Fibroblast of skin of right biceps (primary cell): ENCODE measurements around the gene CLCN2.
A peak's percentile ranks its signal among the peaks of the same experiment; 100 is the strongest.

Experiments
- DNase-seq: peaks from one replicate; pipeline ENCODE4 v3.0.0-alpha.2; 2013

The CLCN2 gene

DNA sequence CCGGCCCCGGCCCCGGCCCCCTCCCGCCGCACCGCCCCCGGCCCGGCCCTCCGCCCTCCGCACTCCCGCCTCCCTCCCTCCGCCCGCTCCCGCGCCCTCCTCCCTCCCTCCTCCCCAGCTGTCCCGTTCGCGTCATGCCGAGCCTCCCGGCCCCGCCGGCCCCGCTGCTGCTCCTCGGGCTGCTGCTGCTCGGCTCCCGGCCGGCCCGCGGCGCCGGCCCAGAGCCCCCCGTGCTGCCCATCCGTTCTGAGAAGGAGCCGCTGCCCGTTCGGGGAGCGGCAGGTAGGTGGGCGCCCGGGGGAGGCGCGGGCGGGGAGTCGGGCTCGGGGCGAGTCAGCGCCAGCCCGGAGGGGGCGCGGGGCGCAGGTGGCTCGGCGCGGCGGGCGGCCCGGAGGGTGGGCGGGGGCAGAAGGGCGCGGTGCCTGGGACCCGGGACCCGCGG, 18.8 kb upstream of the CLCN2 start:
- DNase-seq = peak; percentile 36

DNA sequence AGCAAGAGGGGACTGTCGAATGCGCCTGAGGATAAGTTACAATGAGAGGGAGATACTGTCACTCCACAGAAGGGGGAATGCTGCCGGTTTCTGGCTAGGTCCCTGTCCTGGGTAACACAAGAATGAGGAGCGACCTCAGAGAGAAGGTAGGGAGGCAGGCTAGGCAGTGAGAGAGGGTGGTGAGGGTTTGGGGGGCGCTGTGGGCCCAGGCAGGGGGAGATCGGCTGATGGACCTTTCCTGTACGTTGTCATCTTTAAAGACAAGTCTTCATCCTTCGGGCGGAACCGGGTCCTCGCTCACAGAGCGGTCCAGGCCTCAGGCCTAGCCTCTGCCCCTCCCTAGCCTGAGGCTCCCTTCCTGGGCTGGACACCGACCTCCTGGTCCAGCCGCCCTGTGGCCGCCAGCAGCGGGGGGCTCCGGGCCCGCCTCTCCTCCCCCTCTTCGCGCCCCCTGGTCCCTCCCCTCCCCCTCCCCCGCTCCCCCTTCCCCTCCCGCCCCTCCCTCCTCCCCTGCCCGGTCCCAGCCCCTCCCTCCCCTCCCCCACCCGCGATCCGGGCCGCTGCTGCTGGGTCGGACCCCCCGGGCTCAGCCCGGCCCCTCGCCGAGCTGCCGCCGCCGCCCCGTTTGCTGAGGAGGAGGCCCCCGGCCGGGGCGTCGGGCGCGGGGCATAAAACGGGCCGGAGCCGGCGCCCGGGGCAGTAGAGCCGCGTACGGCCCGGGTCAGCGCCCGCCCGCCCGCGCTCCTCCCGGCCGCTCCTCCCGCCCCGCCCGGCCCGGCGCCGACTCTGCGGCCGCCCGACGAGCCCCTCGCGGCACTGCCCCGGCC, 18.2 kb upstream of the CLCN2 start, which contains the start of gene CHRD:
TSS of gene CHRD (plus strand) at position 697 of the 827 bp plus-strand sequence. CDS start 265 bp downstream, outside the sequence.
- DNase-seq = no peak

DNA sequence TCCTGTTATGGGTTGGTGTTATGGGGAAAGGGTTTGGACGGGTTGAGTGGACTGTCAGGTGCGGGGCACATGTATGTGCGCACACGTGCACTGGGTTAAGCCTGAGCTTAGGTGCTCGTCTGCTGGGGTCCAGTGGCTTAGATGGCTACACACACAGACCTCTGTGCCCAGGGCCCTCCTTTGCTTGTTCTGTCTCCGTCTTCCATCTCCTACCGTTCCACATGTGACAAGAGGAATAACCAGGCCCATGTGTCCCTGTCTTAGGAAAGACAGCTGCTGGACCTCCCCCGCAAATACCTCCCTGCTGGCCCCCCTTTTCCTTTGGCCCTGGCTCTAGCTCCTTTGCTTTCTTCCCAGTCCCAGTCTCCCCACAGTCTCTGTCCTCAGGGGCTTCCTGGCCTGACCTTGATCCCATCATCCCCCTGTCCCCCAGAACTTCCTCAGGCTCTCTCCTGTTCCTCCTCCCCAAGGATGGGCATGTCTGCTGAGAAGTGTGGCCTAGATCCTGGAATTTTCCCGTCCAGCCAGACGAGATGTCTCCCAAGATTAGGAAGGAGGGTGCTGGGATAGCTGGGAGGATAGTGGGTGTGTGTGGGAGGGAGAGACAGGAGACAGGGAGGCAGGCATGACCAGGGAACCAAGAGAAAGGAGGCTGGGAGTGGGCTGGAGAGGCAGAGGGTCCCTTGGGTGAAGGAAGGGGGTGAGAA, 17.4 kb upstream of the CLCN2 start:
- DNase-seq = no peak

DNA sequence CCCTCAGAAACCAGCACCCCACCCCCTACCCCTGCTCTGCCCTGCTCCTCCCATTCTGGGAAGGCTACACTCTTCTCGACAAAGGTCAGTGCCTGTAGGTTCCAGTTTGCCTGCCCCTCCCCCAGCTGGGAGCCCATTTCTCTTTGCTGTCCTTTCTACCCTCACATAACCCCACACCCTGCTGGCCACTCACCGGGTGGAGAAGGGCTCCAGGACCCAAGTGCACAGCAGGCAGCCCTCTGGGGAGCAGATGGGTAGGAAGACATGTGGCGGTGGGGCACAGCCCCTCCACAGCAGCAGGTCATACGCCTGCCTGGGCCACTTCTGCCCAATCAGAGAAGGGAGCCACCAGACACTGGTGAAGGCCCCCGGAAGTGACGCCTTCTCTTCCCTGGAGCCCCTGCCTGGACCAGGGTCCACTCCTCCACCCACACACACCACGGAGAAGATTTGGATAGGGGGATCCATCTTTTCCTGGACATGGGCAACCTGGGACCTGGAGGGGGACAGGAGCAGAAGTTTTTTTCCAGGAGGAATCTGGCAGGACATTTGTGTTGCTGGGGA, 16.6 kb upstream of the CLCN2 start, which contains the start of gene THPO:
TSS of gene THPO (minus strand) at position 326 of the 564 bp plus-strand sequence. CDS start 1,948 bp downstream, outside the sequence.
- DNase-seq = no peak

DNA sequence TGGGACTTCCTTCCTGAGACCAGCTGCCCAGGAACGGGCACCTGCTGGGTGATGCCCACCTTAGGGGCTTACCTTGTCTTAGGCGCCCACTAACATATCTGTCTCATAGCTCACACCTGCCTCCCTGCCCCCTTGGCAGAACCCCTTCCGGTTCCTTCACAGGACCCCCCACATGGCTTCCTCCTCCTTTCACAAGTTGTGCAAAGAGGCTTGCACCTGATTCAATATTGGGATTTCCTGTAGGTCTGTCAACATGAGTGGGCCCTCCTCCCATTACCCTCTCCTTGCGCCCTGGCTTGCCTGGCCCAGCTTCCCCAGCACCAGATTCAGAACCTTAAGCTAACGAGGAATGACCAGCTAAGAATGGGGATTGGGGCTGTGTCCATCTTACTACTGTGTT, 16.0 kb upstream of the CLCN2 start:
- DNase-seq = no peak

DNA sequence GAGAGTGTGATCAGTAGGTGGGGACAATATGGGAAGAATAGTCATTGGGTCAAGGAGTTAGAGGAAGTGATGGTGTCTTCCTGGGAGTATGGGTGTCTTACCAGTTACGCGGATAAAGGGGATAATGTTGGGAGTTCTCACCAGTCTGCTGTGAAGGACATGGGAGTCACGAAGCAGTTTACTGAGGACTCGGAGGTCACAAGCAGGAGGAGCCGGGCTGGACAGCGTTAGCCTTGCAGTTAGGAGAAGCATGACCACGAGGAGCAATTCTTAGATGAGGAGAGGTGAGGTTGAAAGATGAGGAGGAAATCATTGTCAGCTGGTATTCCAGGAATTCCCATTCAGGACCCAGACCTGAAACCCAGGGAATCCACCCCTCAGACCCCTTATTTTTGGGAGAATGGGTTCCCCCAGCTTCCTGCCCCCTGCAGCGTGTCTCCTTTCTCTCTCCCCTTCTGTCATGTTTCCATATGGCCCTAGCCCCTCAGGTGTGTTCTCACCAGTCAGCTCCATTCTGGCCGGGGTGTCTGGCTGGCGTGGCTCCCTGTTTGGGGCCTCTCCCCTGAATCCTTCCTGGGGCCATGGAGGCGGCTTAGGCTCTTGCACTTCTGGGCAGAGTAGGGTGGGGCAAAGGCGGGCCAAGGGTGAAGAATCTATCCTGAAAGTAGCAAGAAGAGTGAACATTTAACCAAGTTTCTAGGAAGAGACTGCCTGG, 14.5 kb upstream of the CLCN2 start:
- no peak for DNase-seq

DNA sequence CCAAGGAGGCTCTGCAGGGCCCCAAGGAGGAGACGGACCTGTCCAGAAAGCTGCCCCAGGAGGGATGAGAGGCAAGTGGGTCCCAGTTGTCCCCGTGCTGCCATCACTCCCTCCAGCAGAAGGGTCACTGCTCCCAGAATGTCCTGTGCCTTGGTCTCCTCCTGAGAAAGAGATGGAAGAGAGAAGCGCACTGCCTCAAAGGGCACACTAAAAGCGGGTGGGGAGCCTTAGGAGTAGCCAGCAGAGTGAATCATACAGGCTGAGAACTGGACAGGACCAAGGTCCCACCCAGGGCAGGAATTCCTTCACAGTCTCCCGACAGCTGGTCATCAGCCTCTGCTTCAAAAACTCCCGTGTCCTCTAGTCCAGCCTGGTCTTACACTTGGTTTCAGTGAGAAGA, 12.0 kb upstream of the CLCN2 start:
- DNase-seq = no peak

DNA sequence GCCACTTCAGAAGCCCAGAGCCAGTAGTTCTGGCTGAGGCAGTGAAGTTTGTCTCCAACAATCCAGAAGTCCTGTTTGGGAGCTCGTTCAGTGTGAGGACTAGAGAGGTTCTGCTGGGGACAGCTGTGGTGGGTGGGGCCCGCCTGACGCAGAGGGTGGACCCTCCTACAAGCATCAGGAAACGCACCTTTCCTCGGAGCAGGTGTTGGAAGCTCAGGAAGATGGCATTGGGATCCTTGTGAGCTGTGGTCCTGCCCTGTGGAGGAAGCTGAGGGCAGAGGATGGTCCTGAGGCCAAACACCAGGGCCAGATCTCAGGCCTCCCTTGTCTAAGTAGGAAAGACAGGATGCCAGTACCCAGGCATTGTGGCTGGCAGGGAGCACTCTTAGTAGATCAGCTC, 11.5 kb upstream of the CLCN2 start:
- DNase-seq = no peak

DNA sequence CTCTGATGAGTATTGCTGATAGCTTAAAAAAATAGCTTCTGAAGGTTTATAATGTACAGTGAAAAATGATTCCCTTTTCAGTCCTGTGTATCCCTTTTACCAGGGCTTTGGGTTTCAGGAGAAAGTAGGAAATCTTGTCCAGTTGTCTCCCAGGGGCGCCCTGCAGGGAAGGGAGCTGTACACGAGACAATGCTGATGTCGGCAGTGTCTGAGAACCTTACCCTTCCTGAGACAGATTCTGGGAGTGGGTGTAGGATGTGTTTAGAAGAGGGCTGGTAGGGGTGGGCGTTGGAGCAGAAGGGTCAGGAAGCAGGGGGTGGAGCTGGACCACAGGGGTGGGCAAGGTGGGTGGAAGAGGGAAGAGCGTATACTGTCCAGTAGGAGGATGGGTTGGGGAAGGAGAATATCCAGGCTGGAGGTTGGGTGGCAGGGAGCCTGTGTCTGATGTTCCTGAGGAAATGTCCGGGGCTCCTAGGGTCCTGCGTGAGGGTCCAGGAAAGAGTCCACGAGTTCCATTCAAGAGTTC, 11.0 kb upstream of the CLCN2 start:
- DNase-seq = no peak

DNA sequence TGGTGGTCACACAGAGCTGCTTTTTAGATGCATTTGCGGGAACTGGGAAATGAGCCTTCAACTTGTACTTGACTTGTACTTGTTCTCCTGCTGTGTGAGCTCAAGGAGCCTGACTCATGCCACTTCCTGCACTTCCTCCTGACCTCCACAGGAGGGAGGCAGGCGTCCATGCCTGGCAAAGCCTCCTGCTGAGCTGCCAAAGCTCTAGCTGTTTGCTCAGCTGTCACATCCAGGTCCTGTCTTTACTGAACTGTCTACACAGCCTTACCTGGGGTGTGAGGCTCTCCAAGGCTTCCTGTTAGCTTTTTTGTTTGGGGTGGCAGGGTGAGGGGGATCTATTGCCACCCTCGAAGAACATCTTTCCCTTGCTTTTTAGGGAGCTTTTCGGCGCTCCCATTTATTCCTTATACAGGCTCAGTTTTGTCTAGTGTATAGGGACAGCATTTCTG, 10.2 kb upstream of the CLCN2 start:
- peak; percentile 82 for DNase-seq

DNA sequence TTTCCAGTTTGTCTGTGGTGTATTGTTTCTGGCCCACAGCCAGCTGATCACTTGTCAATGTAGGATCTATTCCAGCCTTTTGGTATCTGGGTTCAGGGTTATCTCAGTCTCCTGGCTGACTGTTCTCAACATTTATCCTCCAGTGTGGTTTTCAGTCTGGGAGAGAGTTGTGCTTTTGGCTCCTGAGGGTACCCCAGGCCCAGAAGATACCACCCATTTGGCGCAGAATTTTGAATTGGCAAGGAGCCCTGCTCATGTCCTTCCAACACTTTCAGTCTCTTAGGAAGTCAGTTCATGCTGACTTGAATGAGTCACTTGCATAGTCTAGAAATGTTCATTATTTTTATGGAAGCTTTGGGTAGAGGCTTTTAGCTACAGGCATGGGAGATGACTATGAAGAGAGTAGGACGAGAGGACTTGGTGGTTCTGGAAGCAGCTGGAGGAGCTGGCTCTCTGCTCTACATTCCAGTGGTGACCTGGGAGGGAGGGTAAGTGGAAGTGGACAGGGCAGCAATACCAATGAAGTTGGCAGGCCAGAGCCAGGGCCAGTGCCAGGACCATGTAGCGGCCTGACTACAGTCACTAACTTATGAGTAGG, 7.3 kb upstream of the CLCN2 start:
- peak; percentile 61 for DNase-seq

DNA sequence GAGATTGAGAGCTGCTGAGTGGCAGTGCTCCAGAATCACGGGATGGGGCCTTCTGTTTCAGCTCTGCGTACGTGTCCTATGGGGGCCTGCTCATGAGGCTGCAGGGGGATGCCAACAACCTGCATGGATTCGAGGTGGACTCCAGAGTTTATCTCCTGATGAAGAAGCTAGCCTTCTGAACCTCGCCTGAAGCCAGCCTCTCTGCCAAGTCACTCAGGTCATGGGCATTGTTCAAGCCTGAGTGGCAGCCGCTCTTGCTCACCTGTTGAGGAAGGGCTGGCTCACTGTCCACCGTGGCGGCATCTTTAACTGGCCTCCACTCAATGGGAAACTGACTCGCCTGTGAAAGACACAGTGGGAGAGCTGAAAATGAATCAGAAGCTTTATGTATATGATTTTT, 6.7 kb upstream of the CLCN2 start:
- no peak for DNase-seq

DNA sequence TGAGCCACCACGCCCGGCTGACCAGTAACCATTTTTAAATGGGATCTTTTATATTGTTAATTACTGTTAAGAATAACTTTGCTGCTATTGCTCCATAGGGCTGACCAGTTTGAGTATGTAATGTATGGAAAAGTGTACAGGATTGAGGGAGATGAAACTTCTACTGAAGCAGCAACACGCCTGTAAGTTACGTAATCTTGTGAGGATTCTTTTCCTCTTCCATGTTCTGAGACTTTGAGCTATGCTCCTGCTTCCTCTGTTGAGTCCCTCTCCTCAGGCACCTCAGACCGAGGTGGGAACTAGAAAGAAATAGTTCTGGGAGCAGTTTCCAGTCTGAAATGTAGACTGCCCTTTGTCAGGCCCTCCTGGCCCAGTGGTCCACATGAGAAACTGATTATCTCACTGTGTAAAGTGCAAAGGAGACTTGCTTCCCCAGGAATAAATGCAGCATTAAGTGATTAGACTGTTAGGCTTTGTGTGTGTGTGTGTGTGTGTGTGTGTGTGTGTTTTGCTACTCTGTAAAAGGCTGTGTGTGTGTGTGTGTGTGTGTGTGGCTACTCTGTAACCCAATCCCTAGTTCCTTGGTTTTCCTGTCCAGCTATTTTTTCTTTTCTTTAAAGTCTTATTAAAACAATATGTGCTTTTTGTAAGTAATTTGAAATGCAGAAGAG, 5.3 kb upstream of the CLCN2 start:
- DNase-seq = peak; percentile 46

DNA sequence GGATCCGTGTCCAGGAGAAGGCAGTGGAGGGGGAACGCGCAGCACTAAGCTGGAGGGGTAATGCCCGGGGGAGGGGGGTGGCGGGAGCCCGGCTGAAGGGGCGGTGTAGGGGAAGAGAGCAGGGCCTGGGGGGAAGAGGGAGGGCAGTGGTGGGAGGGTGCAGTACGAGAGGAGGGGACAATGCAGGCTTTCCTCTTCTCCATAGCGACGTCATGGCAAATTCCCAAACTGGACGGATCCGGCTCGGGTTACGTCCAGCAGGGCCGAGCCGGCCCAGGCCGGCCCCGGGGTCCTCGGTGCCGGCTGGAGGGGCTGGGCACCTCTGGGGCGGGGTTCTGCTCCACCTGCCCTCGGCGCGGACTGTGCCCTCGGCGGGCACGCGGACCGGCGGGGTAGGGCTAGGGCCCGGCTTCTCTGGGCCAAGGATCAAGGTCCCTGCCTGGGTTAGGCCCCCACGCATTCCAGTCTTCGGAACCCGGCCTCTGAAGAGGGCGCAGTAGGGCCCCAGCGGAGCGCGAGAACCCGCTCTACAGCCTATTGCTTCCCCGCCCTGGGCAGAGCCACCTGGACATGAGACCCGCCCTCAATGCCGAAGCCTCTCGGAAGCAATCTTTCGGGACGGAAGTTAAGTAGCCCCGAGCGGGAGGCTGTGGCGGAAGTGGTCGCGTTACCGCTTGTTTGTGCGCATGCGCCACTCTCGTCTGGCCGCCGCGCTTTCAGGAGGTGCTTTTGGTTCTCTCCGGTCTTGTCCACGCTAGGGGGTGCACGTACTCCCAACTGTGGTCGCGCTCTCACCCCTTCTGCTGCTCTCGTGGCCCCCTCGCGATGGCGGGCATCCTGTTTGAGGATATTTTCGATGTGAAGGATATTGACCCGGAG, 1.5 kb upstream of the CLCN2 start:
- peak; percentile 97 for DNase-seq

DNA sequence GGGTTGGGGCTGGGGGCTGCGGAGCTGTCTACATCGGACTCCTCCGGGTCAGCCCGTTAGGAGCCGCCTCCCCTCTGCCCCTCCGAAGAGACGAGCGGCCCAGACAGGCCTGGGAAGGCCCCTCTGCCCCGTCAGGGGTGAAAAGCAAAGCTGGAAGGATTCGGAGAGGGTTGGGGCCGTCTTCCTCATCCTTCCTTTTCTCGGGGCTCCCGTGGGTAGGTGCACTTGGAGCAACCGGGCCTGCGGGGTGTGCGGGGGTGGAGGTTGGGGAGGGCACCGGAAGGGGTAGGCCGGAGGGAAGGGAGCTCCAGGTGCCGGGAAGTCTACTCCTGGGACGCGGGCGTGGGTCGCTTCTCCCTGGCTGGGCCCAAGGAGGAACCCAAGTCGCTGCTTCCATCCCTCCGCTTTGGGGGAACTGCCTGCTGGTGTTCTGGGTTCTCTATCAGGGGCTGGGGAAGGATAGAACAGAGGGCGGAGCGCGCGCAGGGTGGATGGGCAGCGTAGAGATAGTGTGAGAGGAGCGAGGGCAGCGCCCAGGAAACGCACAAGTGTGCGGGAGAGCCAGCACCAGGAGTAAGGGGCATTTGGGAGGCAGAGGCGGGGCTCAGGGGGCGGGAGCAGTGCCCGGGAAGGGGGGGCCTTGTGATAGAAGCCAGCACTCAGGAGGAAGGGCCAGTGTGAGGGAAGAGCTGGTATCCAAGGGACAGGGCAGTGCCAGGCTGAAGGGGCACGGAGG, 695 bp upstream of the CLCN2 start:
- DNase-seq = peak; percentile 42

DNA sequence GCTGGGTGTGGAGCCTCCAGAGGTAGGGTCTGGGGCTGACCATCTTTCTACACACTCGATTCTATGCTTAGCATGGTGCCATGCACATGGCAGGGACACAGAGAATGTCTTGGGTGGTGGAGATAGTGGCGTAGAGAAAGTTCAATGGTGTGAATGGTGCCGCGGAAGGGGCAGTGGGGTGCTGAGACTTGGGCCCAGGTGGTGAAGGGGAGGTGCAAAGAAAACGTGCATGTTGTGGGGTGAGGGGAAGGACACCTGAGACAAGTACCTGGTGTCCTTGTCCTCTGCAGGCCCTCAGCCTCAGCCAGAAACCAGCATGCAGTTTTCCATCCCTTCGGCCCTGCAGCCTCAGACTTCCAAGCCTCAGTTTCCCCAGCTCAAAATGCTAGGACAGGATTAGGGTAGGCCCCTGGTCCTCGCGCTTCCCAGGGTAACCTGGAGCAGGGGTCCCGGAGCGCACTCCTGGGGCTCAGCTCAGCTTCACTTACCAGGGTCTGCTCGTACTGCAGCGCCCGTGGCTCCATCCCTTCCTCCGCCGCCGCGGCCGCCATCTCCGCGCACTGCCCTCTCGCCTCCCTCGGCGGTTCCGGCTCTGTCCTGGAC, 375 bp downstream of the CLCN2 start:
- no peak for DNase-seq

DNA sequence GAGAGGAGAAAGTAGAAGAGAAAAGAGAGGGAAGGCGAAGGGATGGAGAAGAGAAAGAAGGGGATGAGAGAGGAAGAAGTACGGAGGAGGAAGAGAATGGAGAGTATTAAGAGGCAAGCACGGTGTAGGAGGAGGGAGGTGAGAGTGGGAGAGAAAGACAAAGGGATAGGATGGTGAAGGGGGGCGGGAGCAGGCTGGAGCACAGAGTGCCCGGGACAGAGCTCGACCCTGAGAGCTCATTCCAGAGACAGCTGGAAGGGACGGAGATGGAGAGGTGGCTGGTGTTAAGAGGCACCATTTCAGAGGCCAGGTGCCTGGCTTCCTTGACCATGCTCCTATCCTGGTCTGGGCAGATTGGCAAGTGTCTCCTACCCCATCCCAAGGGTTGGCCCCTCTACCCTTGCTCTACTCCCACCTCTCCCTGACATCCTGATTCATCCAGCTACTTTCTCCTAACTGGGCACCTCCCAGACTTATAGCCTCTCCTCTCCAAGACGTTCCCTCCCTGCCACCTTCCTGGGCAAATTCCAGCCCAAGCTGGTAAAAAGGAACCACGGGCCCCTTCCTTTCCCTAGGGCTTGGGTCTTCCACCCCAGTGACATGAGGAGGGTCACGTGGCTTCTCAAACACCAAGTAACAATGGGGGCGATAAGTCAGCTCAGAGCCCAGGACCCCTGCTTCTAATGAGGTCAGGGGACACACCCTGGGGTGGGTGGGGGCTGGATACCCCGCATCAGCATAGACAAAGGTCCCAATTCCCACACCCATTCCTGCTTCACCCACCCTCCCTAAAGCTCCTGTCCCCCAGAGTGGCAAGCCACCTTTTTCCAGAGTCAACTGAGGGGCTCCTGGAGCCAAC, 1.1 kb downstream of the CLCN2 start:
- no peak for DNase-seq

DNA sequence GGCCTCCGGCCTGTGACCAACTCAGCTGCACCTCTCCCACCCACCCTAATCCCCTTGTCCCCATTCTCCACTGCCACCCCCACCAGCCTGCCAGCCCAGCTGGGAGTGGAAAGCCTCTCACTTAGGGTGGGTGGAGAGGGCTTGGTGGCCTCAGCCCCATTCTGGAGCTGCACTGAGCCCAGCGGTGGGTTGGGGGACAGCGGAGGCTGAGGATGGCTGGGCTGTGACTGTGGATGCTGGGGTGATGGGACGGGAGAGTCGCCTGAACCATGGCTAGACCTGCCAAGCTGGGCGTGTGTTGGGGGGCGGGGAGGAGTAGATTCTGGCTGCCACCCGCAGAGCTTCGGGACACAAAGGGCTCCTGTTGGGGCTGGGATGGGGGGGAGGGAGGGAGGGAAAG, 1.8 kb downstream of the CLCN2 start:
- DNase-seq = no peak
